ENCODE measurements around the gene CARMIL3.

DNA sequence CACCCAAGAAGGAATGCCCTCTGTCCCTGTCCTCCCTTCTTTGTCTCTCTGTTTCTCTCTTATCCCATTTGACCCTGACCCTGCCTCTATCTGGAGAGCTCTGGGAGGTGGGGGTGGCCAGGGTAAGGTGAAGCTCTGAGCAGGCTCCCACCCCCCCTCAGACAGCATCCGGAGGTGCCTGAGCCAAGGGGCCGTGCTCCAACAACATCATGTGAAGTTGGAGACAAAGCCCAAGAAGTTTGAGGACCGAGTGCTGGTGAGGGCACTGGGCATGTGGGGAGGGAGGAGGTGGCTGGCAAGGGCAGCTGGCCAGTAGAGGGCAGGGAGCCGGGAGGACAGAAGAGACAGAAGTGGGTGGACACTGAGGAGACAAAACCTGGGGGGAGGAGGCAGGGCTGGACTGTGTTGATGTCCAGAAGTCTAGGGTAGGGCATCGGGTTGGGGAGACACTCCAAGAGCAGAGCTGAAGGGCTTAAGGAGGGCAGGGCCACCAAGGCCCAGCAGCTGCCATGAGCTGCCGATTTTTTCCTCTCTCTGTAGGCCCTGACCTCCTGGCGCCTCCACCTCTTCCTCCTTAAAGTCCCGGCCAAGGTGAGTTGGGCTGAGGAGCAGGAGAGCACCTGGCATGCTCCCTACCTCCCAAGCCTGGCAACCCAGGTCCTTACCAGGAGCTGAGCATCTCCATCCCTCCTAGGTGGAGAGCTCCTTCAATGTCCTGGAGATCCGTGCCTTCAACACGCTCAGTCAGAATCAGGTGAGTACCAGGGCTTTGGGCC lies 1.9 kb downstream of the CARMIL3 start:
- TF ChIP-seq POLR2A (IDR thresholded peaks at IDR 0.05; ENCODE audit: control extremely low read depth in 1 of 2, low read depth in 2 of 2, low read length in 2 of 2) (no peak), KDM1A (IDR thresholded peaks at IDR 0.05; ENCODE audit: borderline replicate concordance, low read length) (no peak), CHD2 (IDR thresholded peaks at IDR 0.05; ENCODE audit: low read length) (no peak), FOSL1 (IDR thresholded peaks at IDR 0.05; ENCODE audit: insufficient read depth, low read depth, low read length) (no peak), EP300 (IDR thresholded peaks at IDR 0.05; ENCODE audit: borderline replicate concordance in 1 of 2, low read depth in 2 of 2, low read length in 2 of 2) (no peak)
- TF ChIP-seq, protein P1, sequence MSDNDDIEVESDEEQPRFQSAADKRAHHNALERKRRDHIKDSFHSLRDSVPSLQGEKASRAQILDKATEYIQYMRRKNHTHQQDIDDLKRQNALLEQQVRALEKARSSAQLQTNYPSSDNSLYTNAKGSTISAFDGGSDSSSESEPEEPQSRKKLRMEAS (IDR thresholded peaks at IDR 0.05) = no peak

Data from H1 (cell line).